ENCODE measurements around the gene FAM25A. TPM values are rescaled to one million over a fixed set of nuclear protein-coding genes. Genes with fewer than 3 reads are reported as not detected.
"Not testable (repeated sequence)": the region's sequence is repeated elsewhere in the genome, so short reads cannot be mapped to it uniquely, and the experiment has no call there.

FAM25A gene
- total RNA-seq, 1 donor from 2014 or later = not detected

DNA sequence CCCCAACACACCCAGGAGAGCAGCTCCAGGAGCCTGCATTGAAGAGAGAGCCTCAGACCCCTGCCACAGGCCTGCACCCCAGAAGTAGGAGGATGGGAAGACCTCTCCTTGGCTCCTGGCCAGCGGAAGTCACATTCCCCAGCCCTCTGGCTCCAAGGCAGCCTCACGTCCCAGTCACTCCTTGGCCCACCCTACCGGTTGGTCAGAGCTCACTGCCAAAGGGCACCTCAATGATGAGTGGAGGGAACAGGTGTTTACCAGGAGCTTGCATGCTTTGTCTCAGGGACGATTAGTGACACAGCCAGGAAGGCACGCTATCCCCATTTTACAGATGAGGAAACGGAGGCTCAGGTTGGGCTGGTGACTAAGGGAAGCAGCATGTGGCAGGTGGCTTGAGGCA is 1.0 kb upstream of the FAM25A start:
- H3K4me1 ChIP-seq; H3K4me3 ChIP-seq; H3K36me3 ChIP-seq; ATAC-seq; H3K9me3 ChIP-seq; H3K27ac ChIP-seq; H3K27me3 ChIP-seq; DNase-seq; intact Hi-C loops (cut with DNase I): not testable (repeated sequence)

DNA sequence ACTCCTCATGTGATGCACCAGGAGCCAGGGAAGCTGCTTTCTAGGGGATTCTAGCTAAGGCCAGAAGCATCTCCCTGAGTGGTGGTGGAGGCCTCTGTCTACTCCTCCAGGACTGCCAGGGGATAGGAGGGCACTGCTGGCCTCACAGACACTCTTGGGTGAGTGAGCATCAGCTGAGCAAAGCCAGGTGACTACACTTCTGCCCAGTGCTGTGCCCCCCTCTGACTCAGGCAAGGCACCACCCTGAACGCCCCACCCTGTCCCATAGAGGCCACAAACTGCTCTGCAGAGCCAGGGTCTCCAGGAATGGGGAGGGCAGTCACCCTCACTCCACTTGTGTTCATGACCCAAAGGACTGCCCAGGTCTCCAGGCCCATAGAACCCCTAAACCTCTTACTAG is 590 bp upstream of the FAM25A start:
- H3K4me3 ChIP-seq; H3K36me3 ChIP-seq; H3K9me3 ChIP-seq; H3K27me3 ChIP-seq; ATAC-seq; DNase-seq; H3K27ac ChIP-seq; intact Hi-C loops (cut with DNase I); H3K4me1 ChIP-seq: not testable (repeated sequence)

DNA sequence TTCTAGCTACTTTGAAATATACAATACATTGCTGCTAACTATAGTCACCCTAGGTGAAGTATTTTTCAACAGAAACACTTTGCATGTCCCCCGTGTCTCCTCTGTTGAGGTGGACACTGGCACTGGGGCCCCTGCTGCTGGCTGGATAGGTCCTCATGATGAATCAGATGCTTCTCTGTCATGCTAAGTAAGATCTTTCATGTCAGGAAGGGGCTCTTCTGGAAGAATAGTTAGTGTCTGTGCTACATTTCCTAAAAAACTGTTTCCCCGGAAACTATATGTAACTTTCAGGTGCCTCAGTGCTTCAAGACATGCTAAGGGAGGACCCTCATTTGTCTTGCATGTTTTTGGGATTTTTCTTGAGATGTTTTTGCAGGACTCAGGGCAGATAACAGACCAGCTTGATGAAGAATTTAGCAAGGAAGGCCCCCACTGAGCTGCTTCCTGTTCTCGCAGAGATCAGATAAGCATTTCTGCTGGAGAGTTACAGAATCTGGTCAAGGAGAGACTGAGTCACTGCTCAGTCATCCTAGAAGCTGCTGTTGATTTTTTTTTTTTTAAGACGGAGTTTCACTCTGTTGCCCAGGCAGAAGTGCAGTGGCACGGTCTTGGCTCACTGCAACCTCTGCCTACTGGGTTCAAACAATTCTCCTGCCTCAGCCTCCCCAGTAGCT is 5.3 kb downstream of the FAM25A start:
- H3K27me3 ChIP-seq; H3K9me3 ChIP-seq; H3K4me3 ChIP-seq; H3K27ac ChIP-seq; H3K4me1 ChIP-seq; ATAC-seq; H3K36me3 ChIP-seq; intact Hi-C loops (cut with DNase I); DNase-seq: not testable (repeated sequence)

DNA sequence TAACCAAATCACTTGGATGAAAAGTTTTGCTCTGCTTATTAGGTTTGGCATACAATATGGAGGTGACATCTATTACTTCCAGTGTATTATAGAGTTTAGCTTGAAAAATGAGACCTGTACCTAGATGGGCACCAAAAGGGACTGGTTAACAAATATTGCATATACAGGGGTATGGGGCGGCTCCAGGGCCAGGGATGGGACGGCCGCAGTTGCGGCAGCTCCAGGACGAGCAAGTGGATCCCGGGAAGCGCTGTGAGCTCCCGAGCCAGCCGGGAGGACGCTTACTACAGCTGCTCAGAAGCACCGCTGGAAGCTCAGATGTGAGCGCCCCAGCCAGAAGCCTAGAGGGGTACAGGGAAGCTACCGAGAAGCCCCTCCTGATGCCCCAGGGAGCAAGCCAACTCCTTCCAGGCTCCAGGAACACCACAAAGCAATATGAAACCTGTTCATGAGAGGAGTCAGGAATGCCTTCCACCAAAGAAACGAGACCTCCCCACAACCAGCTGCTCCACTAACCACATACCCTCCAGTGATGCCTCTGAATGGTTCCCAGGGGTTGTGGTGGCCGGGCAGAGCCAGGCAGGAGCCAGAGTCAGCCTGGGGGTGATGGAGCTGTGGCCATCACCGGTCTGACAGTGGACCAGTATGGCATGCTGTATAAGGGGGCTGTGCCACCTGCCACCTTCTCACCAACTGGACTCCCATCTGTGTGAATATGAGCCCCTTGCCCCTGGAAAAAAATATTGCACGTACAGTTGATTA is 6.8 kb downstream of the FAM25A start:
- DNase-seq; intact Hi-C loops (cut with DNase I); H3K27ac ChIP-seq; H3K4me3 ChIP-seq; H3K36me3 ChIP-seq; H3K4me1 ChIP-seq; H3K27me3 ChIP-seq; H3K9me3 ChIP-seq; ATAC-seq: not testable (repeated sequence)

DNA sequence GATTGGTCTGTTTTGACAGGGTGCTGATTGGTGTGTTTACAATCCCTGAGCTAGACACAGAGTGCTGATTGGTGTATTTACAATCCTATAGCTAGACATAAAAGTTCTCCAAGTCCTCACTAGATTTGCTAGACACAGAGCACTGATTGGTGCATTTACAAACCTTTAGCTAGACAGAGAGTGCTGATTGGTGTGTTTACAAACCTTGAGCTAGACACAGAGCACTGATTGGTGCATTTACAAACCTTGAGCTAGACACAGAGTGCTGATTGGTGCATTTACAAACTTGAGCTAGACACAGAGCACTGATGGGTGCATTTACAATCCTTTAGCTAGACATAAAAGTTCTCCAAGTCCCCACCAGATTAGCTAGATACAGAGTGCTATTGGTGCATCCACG is 10.3 kb downstream of the FAM25A start:
- H3K36me3 ChIP-seq; DNase-seq; intact Hi-C loops (cut with DNase I); ATAC-seq; H3K4me1 ChIP-seq; H3K4me3 ChIP-seq; H3K27ac ChIP-seq; H3K27me3 ChIP-seq; H3K9me3 ChIP-seq: not testable (repeated sequence)

DNA sequence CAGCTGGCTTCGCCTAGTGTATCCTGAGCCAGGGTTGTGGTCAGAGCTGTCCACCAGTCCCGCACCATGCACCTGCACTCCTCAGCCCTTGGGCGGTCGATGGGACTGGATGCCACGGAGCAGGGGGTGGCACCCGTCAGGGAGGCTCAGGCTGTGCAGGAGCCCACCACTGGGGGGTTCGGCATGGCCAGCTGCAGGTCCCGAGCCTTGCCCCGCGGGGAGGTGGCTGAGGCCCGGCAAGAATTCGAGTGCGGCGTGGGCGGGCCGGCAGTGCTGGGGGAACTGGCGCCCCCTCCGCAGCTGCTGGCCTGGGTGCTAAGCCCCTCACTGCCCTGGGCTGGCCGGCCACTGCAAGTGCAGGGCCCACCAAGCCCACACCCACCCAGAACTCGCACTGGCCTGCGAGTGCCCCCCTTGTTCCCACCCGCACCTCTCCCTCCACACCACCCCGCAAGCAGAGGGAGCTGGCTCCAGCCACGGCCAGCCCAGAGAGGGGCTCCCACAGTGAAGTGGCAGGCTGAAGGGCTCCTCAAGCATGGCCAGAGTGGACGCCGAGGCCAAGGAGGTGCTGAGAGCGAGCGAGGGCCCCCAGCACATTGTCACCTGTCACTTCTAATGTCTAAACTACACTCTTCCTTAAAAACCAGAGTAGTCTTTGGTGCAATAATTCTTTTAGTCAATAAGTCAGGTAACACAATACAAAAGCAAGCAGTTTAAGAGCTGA is 11.0 kb downstream of the FAM25A start:
- ATAC-seq (no peak), DNase-seq (no peak)
- Histone ChIP-seq H3K27me3 (no peaks in the 10 kb centered on the region), H3K4me3 (no peak overlapping the region), H3K4me1 (no peaks in the 10 kb centered on the region), H3K27ac (no peak overlapping the region), H3K9me3 (no peaks in the 10 kb centered on the region), H3K36me3 (no peaks in the 10 kb centered on the region)
- intact Hi-C loops (cut with DNase I) = no loop called here
- TF ChIP-seq, protein P1, sequence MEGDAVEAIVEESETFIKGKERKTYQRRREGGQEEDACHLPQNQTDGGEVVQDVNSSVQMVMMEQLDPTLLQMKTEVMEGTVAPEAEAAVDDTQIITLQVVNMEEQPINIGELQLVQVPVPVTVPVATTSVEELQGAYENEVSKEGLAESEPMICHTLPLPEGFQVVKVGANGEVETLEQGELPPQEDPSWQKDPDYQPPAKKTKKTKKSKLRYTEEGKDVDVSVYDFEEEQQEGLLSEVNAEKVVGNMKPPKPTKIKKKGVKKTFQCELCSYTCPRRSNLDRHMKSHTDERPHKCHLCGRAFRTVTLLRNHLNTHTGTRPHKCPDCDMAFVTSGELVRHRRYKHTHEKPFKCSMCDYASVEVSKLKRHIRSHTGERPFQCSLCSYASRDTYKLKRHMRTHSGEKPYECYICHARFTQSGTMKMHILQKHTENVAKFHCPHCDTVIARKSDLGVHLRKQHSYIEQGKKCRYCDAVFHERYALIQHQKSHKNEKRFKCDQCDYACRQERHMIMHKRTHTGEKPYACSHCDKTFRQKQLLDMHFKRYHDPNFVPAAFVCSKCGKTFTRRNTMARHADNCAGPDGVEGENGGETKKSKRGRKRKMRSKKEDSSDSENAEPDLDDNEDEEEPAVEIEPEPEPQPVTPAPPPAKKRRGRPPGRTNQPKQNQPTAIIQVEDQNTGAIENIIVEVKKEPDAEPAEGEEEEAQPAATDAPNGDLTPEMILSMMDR (IDR thresholded peaks at IDR 0.05) = no peak

DNA sequence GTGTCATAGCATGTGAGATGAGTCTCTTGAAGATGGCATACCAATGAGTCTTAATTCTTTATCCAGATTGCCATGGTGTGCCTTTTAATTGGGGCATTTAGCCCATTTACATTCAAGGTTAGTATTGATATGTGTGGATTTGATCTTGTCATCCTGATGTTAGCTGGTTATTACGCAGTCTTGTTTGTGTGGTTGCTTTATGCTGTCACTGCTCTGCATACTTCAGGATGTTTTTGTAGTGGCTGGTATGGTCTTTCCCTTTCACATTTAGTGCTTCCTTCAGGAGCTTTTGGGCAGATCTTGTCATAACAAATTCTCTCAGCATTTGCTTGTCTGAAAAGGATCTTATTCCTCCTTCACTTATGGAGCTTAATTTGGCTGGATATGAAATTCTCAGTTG is 16.5 kb downstream of the FAM25A start:
- intact Hi-C loops (cut with DNase I) = no loop called here
- no peaks in the 10 kb centered on the region for H3K36me3 ChIP-seq
- no peak for DNase-seq
- H3K9me3 ChIP-seq = no peaks in the 10 kb centered on the region
- no peak overlapping the region for H3K4me3 ChIP-seq
- H3K27ac ChIP-seq = no peak overlapping the region
- H3K27me3 ChIP-seq = no peaks in the 10 kb centered on the region
- H3K4me1 ChIP-seq = no peaks in the 10 kb centered on the region
- TF ChIP-seq, protein P1 (IDR thresholded peaks at IDR 0.05) = no peak
- ATAC-seq = no peak

DNA sequence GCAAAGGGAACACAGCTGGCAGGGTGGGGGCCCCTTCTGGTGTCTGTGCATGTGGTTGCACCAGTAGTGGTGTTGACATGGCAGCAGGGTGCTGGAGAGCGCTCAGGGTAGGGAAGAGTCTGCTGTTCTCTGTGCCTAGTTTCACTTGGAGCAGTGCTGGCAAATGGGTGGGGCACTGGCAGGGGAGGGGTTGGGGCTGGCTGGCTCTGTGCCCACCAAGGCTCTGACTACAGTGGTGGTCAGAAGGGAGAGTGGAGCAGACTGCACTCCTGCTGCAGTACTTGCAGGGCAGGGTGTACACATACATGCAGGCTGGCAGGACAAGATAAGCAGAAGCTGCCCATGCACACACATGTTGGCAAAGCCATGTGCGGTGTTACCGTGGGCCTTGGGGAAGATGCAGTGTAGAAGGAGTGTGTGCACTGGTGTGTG is 18.2 kb downstream of the FAM25A start:
- DNase-seq (no peak), ATAC-seq (peak; percentile 47)

More for the DNA sequence above, 18.2 kb downstream of the FAM25A start:
- TF ChIP-seq, protein P1 (IDR thresholded peaks at IDR 0.05) = no peak
- Histone ChIP-seq H3K27ac (no peak overlapping the region), H3K9me3 (no peaks in the 10 kb centered on the region), H3K4me3 (no peak overlapping the region), H3K27me3 (no peaks in the 10 kb centered on the region), H3K36me3 (no peaks in the 10 kb centered on the region), H3K4me1 (no peaks in the 10 kb centered on the region)
- intact Hi-C loops (cut with DNase I) = no loop called here

Measured in upper lobe of right lung (tissue), 1 donor.